ENCODE data around the gene ATL2. TPM values are rescaled to one million over a fixed set of nuclear protein-coding genes. Genes with fewer than 3 reads are reported as not detected.

ATL2 gene
- total and polyA plus RNA-seq, 12 donors: 19.8 to 313 (median 71.9) TPM

GRCh38 chr2:38298539-38298938 lies 78.5 kb downstream of the ATL2 start:
- intact Hi-C loops (cut with DNase I): no loop called here
- Histone ChIP-seq H3K4me3 (no peak overlapping the region), H3K4me1 (replicated peaks in 1 of 2) (peaks cover 0 to 10% of the 10 kb centered on the region in 2 donors), H3K36me3 (replicated peaks in 1 of 2) (peaks cover 0 to 38% of the 10 kb centered on the region in 2 donors), H3K27ac (no peak overlapping the region), H3K9me3 (replicated peaks in 1 of 3) (peaks cover 0 to 5% (median 0%) of the 10 kb centered on the region in 3 donors), H3K27me3 (no peaks in the 10 kb centered on the region)
- 86 to 99% (median 91%) methylated on average over 2 of the region's 2 CpGs for WGBS, 4 donors
- no peak for TF ChIP-seq POLR2A (IDR thresholded peaks at IDR 0.05)
- TF ChIP-seq CTCF (IDR thresholded peaks at IDR 0.05): no peak
- no peak for DNase-seq

- 79 to 88% (median 81%) methylated on average over 7 of the region's 7 CpGs for WGBS, 4 donors
- no peak for DNase-seq
- Histone ChIP-seq H3K36me3 (replicated peaks in 1 of 2) (peaks cover 0 to 38% of the 10 kb centered on the region in 2 donors), H3K27me3 (no peaks in the 10 kb centered on the region), H3K9me3 (replicated peaks in 1 of 3) (peaks cover 0 to 5% (median 0%) of the 10 kb centered on the region in 3 donors), H3K4me3 (no peak overlapping the region), H3K27ac (no peak overlapping the region), H3K4me1 (replicated peaks in 1 of 2) (no peaks in the 10 kb centered on the region)
- TF ChIP-seq POLR2A (IDR thresholded peaks at IDR 0.05) (no peak), CTCF (IDR thresholded peaks at IDR 0.05) (no peak)
- intact Hi-C loops (cut with DNase I): no loop called here
These were observed 80.8 kb downstream of the ATL2 start for GRCh38 chr2:38296197-38296780.

- H3K4me1 ChIP-seq (replicated peaks in 1 of 2): no peaks in the 10 kb centered on the region
- H3K4me3 ChIP-seq: no peak overlapping the region
- TF ChIP-seq CTCF (IDR thresholded peaks at IDR 0.05): no peak
- TF ChIP-seq POLR2A (IDR thresholded peaks at IDR 0.05): no peak
- no peaks in the 10 kb centered on the region for H3K27me3 ChIP-seq
- no peak for DNase-seq
- intact Hi-C loops (cut with DNase I): no loop called here
- H3K36me3 ChIP-seq (replicated peaks in 1 of 2): peaks cover 0 to 38% of the 10 kb centered on the region in 2 donors
- H3K27ac ChIP-seq: no peak overlapping the region
- H3K9me3 ChIP-seq (replicated peaks in 1 of 3): peaks cover 0 to 5% (median 0%) of the 10 kb centered on the region in 3 donors
These were observed 82.5 kb downstream of the ATL2 start for GRCh38 chr2:38294597-38294996.

- TF ChIP-seq POLR2A (IDR thresholded peaks at IDR 0.05) (no peak), CTCF (IDR thresholded peaks at IDR 0.05) (no peak)
- intact Hi-C loops (cut with DNase I): no loop called here
- H3K9me3 ChIP-seq (replicated peaks in 1 of 3): peaks cover 0 to 5% (median 0%) of the 10 kb centered on the region in 3 donors
- H3K4me1 ChIP-seq (replicated peaks in 1 of 2): no peaks in the 10 kb centered on the region
- 92 to 95% (median 93%) methylated on average over 7 of the region's 7 CpGs for WGBS, 4 donors
- no peak overlapping the region for H3K27ac ChIP-seq
- peaks cover 0 to 28% of the 10 kb centered on the region in 2 donors for H3K36me3 ChIP-seq (replicated peaks in 1 of 2)
- no peak for DNase-seq
- H3K4me3 ChIP-seq: no peak overlapping the region
- H3K27me3 ChIP-seq: no peaks in the 10 kb centered on the region
These were observed 83.8 kb downstream of the ATL2 start for GRCh38 chr2:38293152-38293865.
